OCI-LY3 (cell line): Measurements from ENCODE around the gene OCEL1.

Source experiments
- CTCF ChIP-seq: fragments of 200-600, 300-600 bp; sonication (generic); IDR thresholded peaks from 2 replicates; pipeline ENCODE4 v1.5.1; 2014; ENCODE audit warnings: antibody characterized with exemption, low read length, low read depth
- EZH2phosphoT487 ChIP-seq: fragments of 200-600 bp; shearing (Covaris generic); IDR thresholded peaks from 2 replicates; pipeline ENCODE4 v1.6.1; 2018; ENCODE audit warnings: antibody characterized with exemption, mixed run types, low read depth

DNA sequence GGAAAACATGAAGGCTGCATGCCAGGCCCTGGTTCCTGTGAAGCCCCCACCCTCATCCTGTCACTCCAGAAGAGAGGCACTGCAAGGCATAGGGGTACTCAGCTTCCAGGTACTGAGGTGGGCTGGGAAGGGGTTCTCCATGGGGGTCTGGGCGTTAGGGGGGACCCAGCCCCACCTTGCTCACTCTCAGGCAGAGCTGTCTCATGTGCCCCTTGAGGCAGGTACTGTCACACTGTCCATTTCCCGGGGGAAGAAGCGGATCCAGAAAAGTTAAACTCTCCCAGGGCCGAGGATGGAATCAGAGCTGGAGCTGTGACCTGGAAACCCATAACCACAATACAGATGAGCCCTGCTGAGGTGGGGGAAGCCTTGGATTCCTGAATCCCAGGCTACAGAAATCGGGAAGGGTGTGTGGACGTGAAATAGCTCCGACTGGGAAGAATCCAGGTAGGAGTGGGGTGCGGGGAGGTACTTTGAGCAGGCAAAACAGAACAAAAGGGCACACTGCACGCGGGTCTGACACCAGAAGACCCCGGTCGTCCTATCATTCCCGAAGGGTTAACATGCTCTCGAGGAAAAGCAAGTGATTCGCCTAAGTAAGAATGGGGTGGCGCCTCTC, 11.4 kb upstream of the OCEL1 start:
- TF ChIP-seq CTCF: no peak
- TF ChIP-seq EZH2phosphoT487: no peak
